ENCODE measurements around the gene LEPROT. TPM values are rescaled to one million over a fixed set of nuclear protein-coding genes. Genes with fewer than 3 reads are reported as not detected.

The LEPROT gene
- total RNA-seq, 1 experiment from 2014 or later: 16.0 TPM

DNA sequence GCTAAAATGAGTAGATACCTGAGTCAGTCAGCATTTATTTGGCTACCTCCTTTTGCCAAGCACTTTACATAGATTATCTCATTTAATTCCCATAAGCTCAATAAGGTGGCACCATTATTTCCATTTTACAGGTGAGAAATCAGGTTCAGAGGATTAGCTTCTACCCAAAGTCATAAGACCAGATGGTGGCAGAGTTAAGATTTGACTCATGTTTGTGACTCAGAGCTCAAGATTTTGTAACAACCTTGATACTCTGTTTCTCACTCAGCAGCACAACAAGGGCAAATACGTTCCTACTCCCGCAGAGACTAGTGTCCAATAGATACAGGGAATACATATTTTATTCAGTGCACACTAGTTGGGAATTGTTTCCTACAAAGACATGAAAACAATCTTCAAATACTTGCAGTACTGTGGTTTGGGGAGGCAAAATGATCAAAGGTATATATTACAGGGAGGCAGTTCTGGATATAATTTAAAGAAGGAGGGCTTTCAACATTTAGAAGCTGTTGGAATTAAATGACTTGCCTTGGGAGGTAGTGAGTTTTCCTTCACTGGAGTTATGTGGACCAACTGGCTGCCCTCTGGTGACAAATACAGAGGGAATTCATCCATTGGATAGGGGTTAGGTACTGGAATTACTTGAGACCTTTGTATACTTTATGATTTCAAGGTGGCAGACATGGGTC is 3.6 kb downstream of the LEPROT start:
- Histone ChIP-seq H3K36me3 (peaks cover 31% of the 10 kb centered on the region), H3K4me3 (no peak overlapping the region), H3K9me3 (peaks cover 2% of the 10 kb centered on the region; the same call in 1 of the 2 replicates), H3K27me3 (no peaks in the 10 kb centered on the region)
- DNase-seq: no peak

DNA sequence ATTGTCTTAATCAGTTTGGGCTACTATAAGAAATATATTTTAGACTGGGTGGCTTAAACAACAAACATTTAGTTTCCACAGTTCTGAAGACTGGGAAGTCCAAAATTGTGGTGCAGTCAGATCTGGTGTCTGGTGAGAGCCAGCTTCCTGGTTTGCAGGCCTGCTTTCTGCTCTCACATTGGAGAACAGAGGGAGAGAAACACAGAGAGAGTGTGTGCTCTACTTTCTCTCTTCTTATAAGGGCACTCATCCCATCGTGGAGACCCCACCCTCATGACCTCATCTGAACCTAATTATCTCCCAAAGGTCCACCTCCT is 4.1 kb downstream of the LEPROT start:
- peaks cover 34% of the 10 kb centered on the region for H3K36me3 ChIP-seq
- peaks cover 2% of the 10 kb centered on the region; the same call in 1 of the 2 replicates for H3K9me3 ChIP-seq
- no peak for DNase-seq
- H3K4me3 ChIP-seq: no peak overlapping the region
- no peaks in the 10 kb centered on the region for H3K27me3 ChIP-seq

DNA sequence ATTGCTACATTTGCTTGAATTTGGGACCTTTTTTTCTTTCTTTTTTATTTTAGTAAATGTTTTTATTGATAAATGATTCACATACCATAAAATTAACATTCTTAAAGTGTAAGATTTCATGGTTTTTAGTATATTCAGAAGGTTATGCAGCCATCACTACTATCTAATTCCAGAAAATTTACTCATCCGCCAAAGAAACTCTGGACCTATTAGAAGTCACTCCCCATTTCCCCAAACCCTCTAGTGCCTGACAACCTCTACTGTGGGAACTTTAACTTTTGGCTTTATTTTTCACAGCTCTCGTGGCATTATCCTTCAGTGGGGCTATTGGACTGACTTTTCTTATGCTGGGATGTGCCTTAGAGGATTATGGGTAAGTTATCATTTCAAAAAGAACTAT is 4.5 kb downstream of the LEPROT start:
- Histone ChIP-seq H3K27me3 (no peaks in the 10 kb centered on the region), H3K9me3 (peaks cover 2% of the 10 kb centered on the region; the same call in 1 of the 2 replicates), H3K36me3 (peaks cover 37% of the 10 kb centered on the region), H3K4me3 (no peak overlapping the region)
- DNase-seq: no peak

DNA sequence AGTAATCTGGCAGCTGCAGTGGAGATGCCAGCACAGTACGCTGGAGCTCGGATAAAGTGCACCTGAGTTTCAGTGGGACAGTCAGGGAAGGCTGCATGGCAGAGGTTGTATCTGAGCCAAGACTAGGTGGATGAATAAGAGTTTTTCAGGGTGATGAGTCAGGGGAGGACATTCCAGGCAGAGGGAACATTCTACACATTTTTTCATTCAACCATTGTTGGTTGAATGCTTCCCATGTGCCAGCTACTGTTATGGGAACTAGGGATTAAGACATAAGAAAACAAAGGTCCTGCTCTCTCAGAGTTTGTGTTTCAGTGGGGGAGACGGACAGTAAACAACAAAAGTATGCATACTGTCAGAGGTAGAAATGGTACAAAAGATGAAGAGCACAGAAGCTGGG is 5.2 kb downstream of the LEPROT start:
- no peaks in the 10 kb centered on the region for H3K27me3 ChIP-seq
- peak; percentile 30 for DNase-seq
- H3K36me3 ChIP-seq: peaks cover 43% of the 10 kb centered on the region
- H3K9me3 ChIP-seq: peaks cover 2% of the 10 kb centered on the region; the same call in 1 of the 2 replicates
- H3K4me3 ChIP-seq: no peak overlapping the region

DNA sequence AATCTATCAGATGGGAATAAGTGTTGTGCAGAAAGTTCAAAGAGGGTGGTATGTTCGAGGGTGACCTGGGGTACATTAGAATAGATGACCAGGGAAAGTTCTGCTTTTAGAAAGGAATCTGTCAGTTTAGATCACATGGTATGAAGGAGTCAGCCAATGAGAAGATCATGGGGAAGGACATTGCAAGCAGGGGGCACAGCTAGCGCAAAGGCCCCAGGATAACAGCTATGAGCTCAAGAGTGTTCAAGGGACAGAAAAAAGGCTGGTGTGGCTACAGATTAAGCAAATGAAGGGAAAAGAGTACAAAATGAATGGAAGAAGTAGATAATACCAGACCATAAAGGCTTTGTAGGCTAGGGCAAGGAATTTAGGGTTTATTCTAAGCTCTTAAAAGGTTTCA is 8.6 kb downstream of the LEPROT start:
- DNase-seq: no peak
- peaks cover 47% of the 10 kb centered on the region for H3K36me3 ChIP-seq

DNA sequence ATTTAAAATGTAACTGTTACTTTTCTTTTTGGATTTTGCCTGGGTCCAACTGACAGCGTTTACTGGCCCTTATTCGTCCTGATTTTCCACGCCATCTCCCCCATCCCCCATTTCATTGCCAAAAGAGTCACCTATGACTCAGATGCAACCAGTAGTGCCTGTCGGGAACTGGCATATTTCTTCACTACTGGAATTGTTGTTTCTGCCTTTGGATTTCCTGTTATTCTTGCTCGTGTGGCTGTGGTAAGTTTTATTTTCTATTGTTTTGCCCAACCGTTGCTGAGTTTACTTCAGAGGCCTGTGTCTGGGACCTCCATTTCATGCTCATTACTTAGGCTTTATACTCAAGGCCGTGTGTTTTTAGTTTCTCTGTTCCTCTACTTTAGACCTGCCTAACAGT is 9.3 kb downstream of the LEPROT start:
- H3K36me3 ChIP-seq: peaks cover 48% of the 10 kb centered on the region
- H3K27me3 ChIP-seq: no peaks in the 10 kb centered on the region
- DNase-seq: no peak
- no peak overlapping the region for H3K4me3 ChIP-seq
- H3K9me3 ChIP-seq: no peaks in the 10 kb centered on the region

More for the DNA sequence above, 8.6 kb downstream of the LEPROT start:
- Histone ChIP-seq H3K27me3 (no peaks in the 10 kb centered on the region), H3K9me3 (peaks cover 2% of the 10 kb centered on the region; the same call in 1 of the 2 replicates), H3K4me3 (no peak overlapping the region)

DNA sequence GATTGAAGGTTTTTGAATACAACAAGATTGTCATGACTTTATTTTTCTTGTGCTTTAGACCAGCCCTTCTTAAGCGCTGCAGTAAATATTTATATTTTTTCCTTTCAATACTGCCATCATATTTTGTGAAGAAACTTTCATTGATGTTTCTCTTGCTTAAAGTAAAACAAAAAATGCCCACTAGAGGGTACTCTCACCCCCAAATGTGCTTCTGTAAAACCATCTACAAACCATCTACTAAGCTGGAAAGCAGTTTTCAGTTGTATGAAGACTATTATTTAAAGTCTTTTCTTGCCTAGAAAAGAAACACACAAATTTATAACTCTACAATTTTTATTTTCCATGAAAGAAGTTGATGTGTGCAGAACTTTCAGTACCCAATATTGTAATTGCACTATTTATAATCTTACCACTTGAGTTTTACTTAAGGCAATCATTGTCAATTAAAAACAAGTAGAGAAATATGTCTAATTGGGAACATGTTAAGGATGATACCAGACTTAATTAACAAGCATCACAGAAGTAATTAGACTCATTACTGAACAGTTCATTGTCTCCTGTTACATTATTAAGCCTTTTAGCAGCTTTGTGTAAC is 10.7 kb downstream of the LEPROT start:
- no peak overlapping the region for H3K4me3 ChIP-seq
- no peaks in the 10 kb centered on the region for H3K27me3 ChIP-seq
- no peaks in the 10 kb centered on the region for H3K9me3 ChIP-seq
- no peak for DNase-seq
- H3K36me3 ChIP-seq: peaks cover 38% of the 10 kb centered on the region

DNA sequence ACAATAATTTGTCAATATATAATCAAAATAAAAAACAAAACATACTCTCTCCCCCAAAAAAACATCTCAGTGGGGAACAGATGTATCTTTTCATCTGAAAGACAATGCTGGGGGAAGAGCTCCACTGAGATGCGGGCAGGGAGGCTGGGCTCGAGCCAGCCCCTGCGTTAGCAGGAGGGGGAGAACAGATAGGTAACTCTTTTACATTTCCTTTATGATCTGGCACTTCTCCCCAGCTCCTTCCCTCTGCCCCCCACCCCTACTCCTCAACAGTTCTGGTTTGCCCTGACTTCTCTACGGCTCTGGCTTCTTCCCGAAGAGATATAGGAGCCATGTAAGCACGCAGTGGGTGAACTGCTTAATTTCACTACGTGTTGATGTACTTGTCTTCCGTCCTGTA is 12.4 kb downstream of the LEPROT start:
- H3K4me3 ChIP-seq: no peak overlapping the region
- no peak for DNase-seq
- H3K36me3 ChIP-seq: peaks cover 25% of the 10 kb centered on the region
- H3K9me3 ChIP-seq: no peaks in the 10 kb centered on the region
- no peaks in the 10 kb centered on the region for H3K27me3 ChIP-seq

DNA sequence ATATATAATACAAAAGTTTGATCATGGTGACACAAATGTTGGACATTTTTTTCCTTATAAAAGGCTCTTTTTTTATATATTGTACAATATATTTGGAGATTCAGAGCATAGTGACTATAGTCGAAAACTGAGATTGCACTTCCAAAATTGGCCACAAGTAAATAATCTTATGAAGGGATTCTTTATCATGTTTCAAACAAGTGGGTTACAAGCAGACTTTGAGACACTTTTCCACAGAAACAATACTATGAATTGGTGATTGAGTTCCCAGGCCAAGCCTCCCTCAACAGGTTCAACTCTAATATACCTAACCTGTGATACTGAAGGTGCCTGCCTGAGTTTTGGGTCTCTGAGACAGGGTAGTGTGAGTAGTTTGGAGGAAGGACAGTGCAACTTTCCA is 13.8 kb downstream of the LEPROT start:
- no peak for DNase-seq
- H3K4me3 ChIP-seq: no peak overlapping the region
- H3K36me3 ChIP-seq: peaks cover 22% of the 10 kb centered on the region
- H3K27me3 ChIP-seq: no peaks in the 10 kb centered on the region
- H3K9me3 ChIP-seq: no peaks in the 10 kb centered on the region

DNA sequence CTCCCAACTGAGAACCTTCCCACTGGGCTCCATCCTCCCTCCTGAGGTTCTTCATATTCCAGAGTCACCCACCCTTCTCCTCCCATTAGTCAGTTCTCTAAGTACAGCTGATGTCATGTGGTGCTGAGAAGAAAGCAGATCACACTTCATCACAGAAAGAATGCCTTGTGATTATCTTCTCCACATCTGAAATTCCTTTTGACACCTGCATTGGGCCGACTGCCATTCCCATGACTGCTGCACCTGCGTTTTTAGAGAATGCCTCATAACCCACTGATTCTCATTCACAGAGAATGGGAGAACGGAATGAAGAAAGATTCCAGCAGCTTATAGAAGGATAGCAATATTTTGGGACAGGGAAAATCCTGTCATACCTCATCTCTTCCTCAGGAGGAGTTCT is 14.3 kb downstream of the LEPROT start:
- H3K4me3 ChIP-seq: no peak overlapping the region
- no peaks in the 10 kb centered on the region for H3K9me3 ChIP-seq
- H3K27me3 ChIP-seq: no peaks in the 10 kb centered on the region
- peaks cover 17% of the 10 kb centered on the region for H3K36me3 ChIP-seq
- DNase-seq: no peak

DNA sequence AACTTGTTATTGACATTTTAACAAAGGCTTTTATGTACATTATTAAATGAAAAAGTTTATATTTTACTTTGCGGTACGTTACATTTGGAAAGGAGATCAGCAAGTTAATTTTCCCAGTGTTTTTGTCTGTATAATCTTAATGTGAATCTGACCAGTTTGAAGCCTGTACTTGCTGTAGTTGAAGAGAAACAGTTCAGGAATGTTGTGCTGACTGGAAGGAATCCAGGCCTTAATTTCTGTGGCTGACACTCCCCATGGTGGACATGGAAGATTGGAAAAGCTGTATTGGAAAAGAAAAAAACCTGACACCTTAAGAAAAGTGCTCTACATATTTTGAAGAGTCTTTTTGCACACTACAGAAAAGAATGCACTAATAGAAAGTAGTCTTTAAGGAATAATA is 15.5 kb downstream of the LEPROT start:
- no peaks in the 10 kb centered on the region for H3K9me3 ChIP-seq
- H3K4me3 ChIP-seq: no peak overlapping the region
- no peaks in the 10 kb centered on the region for H3K27me3 ChIP-seq
- DNase-seq: no peak
- H3K36me3 ChIP-seq: peaks cover 10% of the 10 kb centered on the region

DNA sequence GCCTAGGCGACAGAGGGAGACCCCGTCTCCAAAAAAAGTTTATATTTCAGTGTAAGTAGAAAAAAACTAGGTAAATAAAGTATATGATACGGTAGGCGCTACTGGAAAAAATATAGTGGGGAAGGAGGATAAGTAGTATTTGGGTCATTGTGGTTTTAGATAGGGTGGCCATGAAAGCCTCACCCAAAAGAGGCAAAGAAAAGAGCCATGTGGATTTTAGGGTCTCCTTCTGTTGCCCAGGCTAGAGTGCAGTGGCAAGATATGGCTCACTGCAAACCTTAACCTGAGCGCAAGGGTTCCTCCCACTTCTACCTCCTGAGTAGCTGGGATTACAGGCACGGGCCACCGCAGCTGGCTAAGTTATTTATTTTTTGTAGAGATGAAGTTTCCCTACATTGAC is 17.1 kb downstream of the LEPROT start:
- Histone ChIP-seq H3K9me3 (no peaks in the 10 kb centered on the region), H3K36me3 (0 out of 2 replicates have a peak, but pooled peaks cover 3% of the 10 kb centered on the region), H3K27me3 (no peaks in the 10 kb centered on the region), H3K4me3 (no peak overlapping the region)
- DNase-seq: no peak

DNA sequence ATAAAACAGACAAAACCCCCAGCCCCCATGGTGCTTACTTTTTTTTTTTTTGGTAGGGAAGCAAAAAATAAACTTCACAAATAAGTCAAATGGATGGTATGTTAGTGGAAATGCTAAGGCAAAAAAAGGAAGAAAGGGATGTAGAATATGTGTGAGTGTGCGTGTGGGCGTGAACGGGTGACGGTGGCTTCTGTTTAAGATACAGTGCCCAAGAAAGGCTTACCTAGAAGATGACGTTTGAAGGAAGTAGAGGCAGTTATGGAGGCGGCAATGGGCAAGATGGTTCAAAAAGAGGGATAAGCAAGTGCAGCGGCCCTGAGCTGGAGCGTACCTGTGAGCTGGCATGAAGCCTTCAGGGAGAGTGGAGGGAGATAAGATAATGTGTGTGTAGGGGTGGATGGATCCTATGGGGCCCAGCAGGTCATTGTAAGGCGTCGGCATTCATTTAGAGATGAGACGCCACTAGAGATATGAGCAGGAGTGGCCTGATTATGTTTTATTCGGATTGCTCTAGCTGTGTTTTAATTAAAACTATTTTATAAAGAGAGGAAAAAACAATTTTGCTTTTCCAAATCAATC is 19.9 kb downstream of the LEPROT start:
- Histone ChIP-seq H3K27me3 (no peaks in the 10 kb centered on the region), H3K4me3 (no peak overlapping the region), H3K9me3 (no peaks in the 10 kb centered on the region), H3K36me3 (no peaks in the 10 kb centered on the region)
- no peak for DNase-seq

DNA sequence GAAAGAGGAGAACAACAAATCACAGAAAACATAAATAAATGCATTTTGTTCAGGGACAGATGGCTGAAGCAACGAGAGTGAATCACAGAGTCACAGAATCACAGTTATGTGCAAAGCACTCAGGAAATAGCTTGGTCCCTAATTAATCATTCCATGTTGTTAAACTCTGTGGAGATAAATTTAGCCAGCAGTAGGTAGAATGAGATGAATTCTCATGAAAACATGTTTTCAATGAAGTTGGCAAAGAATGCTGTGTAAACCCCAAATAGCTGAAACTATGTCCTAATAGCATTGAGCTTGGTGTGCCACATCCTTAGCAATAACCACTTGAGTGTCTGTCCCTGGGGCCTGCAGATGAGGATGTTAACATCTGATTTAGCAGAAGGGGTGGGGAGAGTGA is 20.4 kb downstream of the LEPROT start:
- no peak overlapping the region for H3K4me3 ChIP-seq
- H3K36me3 ChIP-seq: no peaks in the 10 kb centered on the region
- DNase-seq: no peak
- H3K27me3 ChIP-seq: no peaks in the 10 kb centered on the region
- H3K9me3 ChIP-seq: no peaks in the 10 kb centered on the region

DNA sequence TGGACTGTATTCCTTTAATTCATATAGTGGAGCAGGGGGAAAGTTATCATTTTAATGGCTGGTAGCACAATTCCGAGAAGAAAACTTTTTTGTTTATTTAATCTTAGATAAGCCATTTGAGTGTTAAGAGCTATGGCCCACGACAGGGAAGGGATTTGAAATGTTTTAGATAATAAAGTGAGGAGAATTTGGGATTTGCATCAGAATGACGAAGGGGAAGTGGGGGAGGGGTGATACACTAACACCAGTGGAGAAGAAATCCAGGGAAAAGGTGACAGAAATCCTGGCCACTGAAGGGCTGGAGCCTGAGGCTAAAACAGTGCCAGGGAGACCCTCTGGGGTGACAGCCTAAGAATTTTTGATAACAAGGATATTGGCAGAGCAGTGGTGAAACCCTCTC is 21.0 kb downstream of the LEPROT start:
- H3K36me3 ChIP-seq: no peaks in the 10 kb centered on the region
- no peak for DNase-seq
- no peak overlapping the region for H3K4me3 ChIP-seq
- H3K27me3 ChIP-seq: no peaks in the 10 kb centered on the region
- H3K9me3 ChIP-seq: no peaks in the 10 kb centered on the region

DNA sequence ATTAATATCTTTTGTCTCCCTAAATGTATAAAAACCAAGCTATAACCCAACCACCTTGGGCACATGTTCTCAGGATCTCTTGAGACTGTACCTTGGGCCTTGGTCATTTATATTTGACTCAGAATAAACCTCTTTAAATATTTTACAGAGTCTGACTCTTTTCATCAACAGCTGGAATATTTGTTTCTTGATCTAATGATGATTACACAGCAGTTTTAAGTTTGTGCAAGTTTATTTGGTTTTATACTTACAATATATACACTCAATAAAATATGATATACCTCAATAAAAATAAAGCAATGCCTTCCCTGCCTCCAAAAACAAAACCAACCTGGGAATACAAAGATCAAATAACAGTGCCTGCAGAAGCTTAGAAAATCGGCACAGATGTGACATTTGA is 22.0 kb downstream of the LEPROT start:
- no peaks in the 10 kb centered on the region for H3K27me3 ChIP-seq
- H3K4me3 ChIP-seq: no peak overlapping the region
- no peaks in the 10 kb centered on the region for H3K36me3 ChIP-seq
- no peaks in the 10 kb centered on the region for H3K9me3 ChIP-seq
- DNase-seq: no peak

DNA sequence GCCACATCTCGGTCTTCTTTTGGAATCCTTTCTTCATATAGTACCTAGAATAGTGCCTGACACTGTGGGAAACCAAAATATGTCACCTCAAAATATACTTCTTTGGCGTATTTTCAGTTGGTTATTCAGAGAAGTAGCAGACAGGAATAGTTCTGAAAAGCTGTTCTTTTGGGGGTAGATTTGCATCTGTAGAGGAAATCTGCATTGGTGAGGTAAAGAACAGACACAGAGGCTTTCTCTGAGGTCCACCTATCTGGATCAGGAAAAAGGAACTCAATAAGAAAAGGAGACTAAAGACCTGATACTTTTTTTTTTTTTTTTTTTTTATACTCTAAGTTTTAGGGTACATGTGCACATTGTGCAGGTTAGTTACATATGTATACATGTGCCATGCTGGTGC is 23.2 kb downstream of the LEPROT start:
- DNase-seq: no peak
- Histone ChIP-seq H3K9me3 (no peaks in the 10 kb centered on the region), H3K27me3 (no peaks in the 10 kb centered on the region)

DNA sequence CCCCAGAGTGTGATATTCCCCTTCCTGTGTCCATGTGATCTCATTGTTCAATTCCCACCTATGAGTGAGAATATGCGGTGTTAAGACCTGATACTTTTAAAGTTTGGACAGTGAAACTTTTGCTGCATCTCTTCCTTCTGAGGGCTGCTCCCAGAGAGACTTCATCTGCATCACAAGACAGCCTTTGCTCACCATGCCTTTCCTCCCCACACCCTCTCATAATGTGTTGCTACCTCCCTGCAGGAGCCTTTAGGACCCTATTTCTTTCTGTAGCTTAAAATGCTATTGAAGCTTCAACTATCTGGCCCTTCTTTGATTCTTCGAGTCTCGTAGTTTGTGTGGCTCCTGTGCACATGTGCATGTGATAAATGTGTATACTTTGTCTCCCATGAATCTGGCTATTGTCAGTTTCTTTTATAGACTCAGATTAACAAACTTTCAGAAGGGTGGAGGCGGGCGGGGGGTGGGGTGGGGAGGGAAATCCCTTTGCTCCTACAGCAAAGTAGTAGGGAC is 23.7 kb downstream of the LEPROT start:
- no peaks in the 10 kb centered on the region for H3K9me3 ChIP-seq
- H3K36me3 ChIP-seq: no peaks in the 10 kb centered on the region
- no peak overlapping the region for H3K4me3 ChIP-seq
- no peaks in the 10 kb centered on the region for H3K27me3 ChIP-seq
- DNase-seq: no peak

More for the DNA sequence above, 23.2 kb downstream of the LEPROT start:
- no peaks in the 10 kb centered on the region for H3K36me3 ChIP-seq
- no peak overlapping the region for H3K4me3 ChIP-seq
